Measurements from ENCODE around the gene PIR.

GRCh38 chrX:15350329-15350996 lies 142.7 kb downstream of the PIR start:
- TF ChIP-seq CTCF (IDR thresholded peaks at IDR 0.05) (no peak), POLR2AphosphoS5 (IDR thresholded peaks at IDR 0.05) (no peak), POLR2A (IDR thresholded peaks at IDR 0.05) (no peak)

Data from gastroesophageal sphincter (tissue), 3 donors.